H1 (cell line): ENCODE measurements around the gene MRPL42. TPM values are rescaled to one million over a fixed set of nuclear protein-coding genes. Genes with fewer than 3 reads are reported as not detected.

Experiments
- CTCF ChIA-PET: fragments of 300-600 bp; sonication (Branson Sonifier 250); formaldehyde crosslinking; loops from one replicate; lab custom pipeline; 2021; ENCODE audit not compliant: partially characterized antibody; lab: Charles Lee
- POLR2A ChIA-PET: fragments of 300-600 bp; sonication (Branson Sonifier 250); formaldehyde crosslinking; loops from one replicate; lab custom pipeline; 2021; ENCODE audit warnings: inconsistent platforms; ENCODE audit not compliant: partially characterized antibody; lab: Charles Lee
- DNase-seq, 2 experiments: peaks; one replicate each; pipeline versions ENCODE4 v3.0.0 to v3.0.0-alpha.2; 2010 to 2022; ENCODE audit warnings: low spot score in 2 of 2, low read depth in 1 of 2, mixed read lengths in 1 of 2
- FAIRE-seq: peaks from 2 replicates; lab custom pipeline; 2011; peaks lifted over from hg19 to GRCh38; lab: Jason Lieb, UNC
- H2AFZ ChIP-seq: 2 replicates; pipeline ENCODE4 v1.8.1; 2012; ENCODE audit warnings: low read length, inconsistent platforms
- H2AK5ac ChIP-seq: 2 replicates; pipeline ENCODE4 v1.6.1; 2013; ENCODE audit warnings: low read depth, low read length
- H2BK120ac ChIP-seq: replicated peaks from 2 replicates; pipeline ENCODE3; 2013; ENCODE audit warnings: low read depth, low read length, inconsistent platforms
- H2BK12ac ChIP-seq: 2 replicates; pipeline ENCODE4 v1.6.1; 2013; ENCODE audit warnings: low read depth, low read length
- H2BK15ac ChIP-seq: 2 replicates; pipeline ENCODE4 v1.6.1; 2013; ENCODE audit warnings: low read length
- H2BK20ac ChIP-seq: 2 replicates; pipeline ENCODE4 v1.6.1; 2013; ENCODE audit warnings: low read length
- H2BK5ac ChIP-seq: 2 replicates; pipeline ENCODE4 v1.6.1; 2013; ENCODE audit warnings: low read depth, low read length
- H3K14ac ChIP-seq: 2 replicates; pipeline ENCODE4 v1.6.1; 2013; ENCODE audit warnings: inconsistent platforms; ENCODE audit not compliant: insufficient read length
- H3K18ac ChIP-seq: 2 replicates; pipeline ENCODE4 v1.6.1; 2013; ENCODE audit warnings: low read length; ENCODE audit errors: extremely low read depth
- H3K23ac ChIP-seq: 2 replicates; pipeline ENCODE4 v1.6.1; 2013; ENCODE audit warnings: inconsistent platforms; ENCODE audit not compliant: insufficient read length
- H3K23me2 ChIP-seq: 2 replicates; pipeline ENCODE4 v1.6.1; 2013; ENCODE audit warnings: low read depth, low read length
- H3K27ac ChIP-seq: 2 replicates; pipeline ENCODE4 v1.6.1; 2011; ENCODE audit warnings: low read depth, low read length, inconsistent platforms
- H3K27me3 ChIP-seq, 4 experiments: replicated peaks in 1 of 4; 1 replicate in 1 of 4; 2 replicates in 3 of 4; pipeline versions ENCODE4 v1.6.1 to v1.8.1; 2011 to 2013; ENCODE audit warnings: low read length in 3 of 4, mild to moderate bottlenecking in 3 of 4, inconsistent platforms in 2 of 4, mixed read lengths in 2 of 4, moderate library complexity in 1 of 4; ENCODE audit not compliant: control insufficient read depth in 3 of 4, insufficient read depth in 3 of 4; ENCODE audit errors: extremely low read depth in 1 of 4
- H3K36me3 ChIP-seq, 4 experiments: 2 replicates each; pipeline versions ENCODE4 v1.6.1 to v1.8.1; 2011 to 2013; ENCODE audit warnings: mild to moderate bottlenecking in 4 of 4, low read length in 3 of 4, moderate library complexity in 2 of 4, control low read depth in 1 of 4, inconsistent platforms in 1 of 4; ENCODE audit not compliant: insufficient read depth in 4 of 4, control insufficient read depth in 2 of 4
- H3K4ac ChIP-seq: replicated peaks from 2 replicates; pipeline ENCODE3; 2013; ENCODE audit warnings: low read length, low read depth, mixed read lengths, inconsistent platforms; ENCODE audit not compliant: insufficient read length
- H3K4me1 ChIP-seq, 4 experiments: replicated peaks in 1 of 4; 1 replicate in 1 of 4; 2 replicates in 3 of 4; pipeline versions ENCODE4 v1.6.1 to v1.8.1; 2011 to 2013; ENCODE audit warnings: low read length in 3 of 4, inconsistent platforms in 2 of 4, mixed read lengths in 1 of 4; ENCODE audit not compliant: insufficient read depth in 4 of 4, control insufficient read depth in 3 of 4
- H3K4me2 ChIP-seq, 2 experiments: 2 replicates each; pipeline versions ENCODE4 v1.6.1 to v1.8.1; 2011 to 2013; ENCODE audit warnings: low read depth in 2 of 2, low read length in 2 of 2, control low read depth in 1 of 2, inconsistent platforms in 1 of 2, mild to moderate bottlenecking in 1 of 2; ENCODE audit not compliant: insufficient read depth in 1 of 2
- H3K4me3 ChIP-seq, 4 experiments: fragments of 200-600, 300-600 bp in 1 of 4; sonication (generic), shearing (Covaris generic), sonication (Bioruptor Twin) in 1 of 4; 2 replicates each; pipeline versions ENCODE4 v1.5.1 to v1.8.1; 2011 to 2016; ENCODE audit warnings: low read length in 4 of 4, low read depth in 3 of 4, control low read depth in 2 of 4, inconsistent platforms in 2 of 4, mild to moderate bottlenecking in 2 of 4, mixed read lengths in 1 of 4, moderate library complexity in 1 of 4; ENCODE audit not compliant: insufficient read depth in 2 of 4; ENCODE audit errors: extremely low read depth in 1 of 4
- H3K56ac ChIP-seq: replicated peaks from 2 replicates; pipeline ENCODE3; 2013; ENCODE audit warnings: low read depth, mild to moderate bottlenecking, mixed read lengths, low read length, inconsistent platforms; ENCODE audit not compliant: insufficient read length
- H3K79me1 ChIP-seq: 2 replicates; pipeline ENCODE4 v1.6.1; 2013; ENCODE audit warnings: low read depth, low read length, control low read depth
- H3K79me2 ChIP-seq, 2 experiments: 2 replicates each; pipeline versions ENCODE4 v1.6.1 to v1.8.1; 2012 to 2013; ENCODE audit warnings: low read length in 2 of 2, mild to moderate bottlenecking in 2 of 2, inconsistent platforms in 1 of 2; ENCODE audit not compliant: insufficient read depth in 2 of 2, control insufficient read depth in 1 of 2
- H3K9ac ChIP-seq, 4 experiments: replicated peaks in 1 of 4; 1 replicate in 1 of 4; 2 replicates in 3 of 4; pipeline versions ENCODE4 v1.6.1 to v1.8.1; 2011 to 2013; ENCODE audit warnings: low read depth in 3 of 4, low read length in 3 of 4, control low read depth in 2 of 4, mild to moderate bottlenecking in 2 of 4, moderate library complexity in 2 of 4, inconsistent platforms in 1 of 4; ENCODE audit errors: extremely low read depth in 1 of 4
- H3K9me3 ChIP-seq, 2 experiments: 2 replicates each; pipeline versions ENCODE4 v1.6.1 to v1.8.1; 2012 to 2013; ENCODE audit warnings: mild to moderate bottlenecking in 2 of 2, moderate library complexity in 2 of 2, control low read depth in 1 of 2, inconsistent platforms in 1 of 2, low read depth in 1 of 2, low read length in 1 of 2, mixed read lengths in 1 of 2; ENCODE audit not compliant: insufficient read depth in 2 of 2
- H4K20me1 ChIP-seq, 2 experiments: replicated peaks in 1 of 2; 2 replicates each; pipeline versions ENCODE3 to v1.8.1; 2011 to 2013; ENCODE audit warnings: inconsistent platforms in 2 of 2, low read length in 2 of 2, mild to moderate bottlenecking in 1 of 2; ENCODE audit not compliant: insufficient read depth in 2 of 2, control insufficient read depth in 1 of 2
- H4K5ac ChIP-seq: 2 replicates; pipeline ENCODE4 v1.6.1; 2013; ENCODE audit warnings: low read length, low read depth, mixed read lengths, inconsistent platforms; ENCODE audit not compliant: insufficient read length
- H4K8ac ChIP-seq: 2 replicates; pipeline ENCODE4 v1.8.0; 2013; ENCODE audit warnings: mild to moderate bottlenecking, moderate library complexity, low read length, inconsistent platforms; ENCODE audit not compliant: insufficient read depth; ENCODE audit errors: extremely low read depth
- H4K91ac ChIP-seq: replicated peaks from 2 replicates; pipeline ENCODE3; 2013; ENCODE audit warnings: low read length, mixed read lengths, inconsistent platforms; ENCODE audit not compliant: insufficient read length
- FOSL1 ChIP-seq: IDR thresholded peaks from 2 replicates; pipeline ENCODE4 v1.6.1; 2011; ENCODE audit warnings: mild to moderate bottlenecking, low read depth, low read length, moderate library complexity; ENCODE audit not compliant: insufficient read depth
- HDAC2 ChIP-seq, 2 experiments: fragments of 300-600 bp in 1 of 2; sonication (generic) in 1 of 2; IDR thresholded peaks; 2 replicates each; pipeline ENCODE4 v1.6.1; 2011 to 2012; ENCODE audit warnings: low read depth in 2 of 2, low read length in 2 of 2, mild to moderate bottlenecking in 2 of 2, moderate library complexity in 2 of 2, borderline replicate concordance in 1 of 2, inconsistent platforms in 1 of 2
- MAX ChIP-seq: IDR thresholded peaks from 2 replicates; pipeline ENCODE4 v1.6.1; 2012; ENCODE audit warnings: inconsistent platforms
- SP4 ChIP-seq: IDR thresholded peaks from 2 replicates; pipeline ENCODE4 v1.6.1; 2012; ENCODE audit warnings: low read length, inconsistent platforms
- WGBS, 2 experiments: shearing (Covaris generic) in 1 of 2; methylation state at CpG; one replicate each; pipeline versions ENCODE4 v1.1.6 to v1.1.7; 2013 to 2015; ENCODE audit warnings: low lambda C conversion rate in 2 of 2, mixed read lengths in 2 of 2, inconsistent platforms in 1 of 2, low coverage in 1 of 2, missing lambda C conversion rate in 1 of 2; ENCODE audit not compliant: insufficient replicate concordance in 2 of 2, insufficient coverage in 1 of 2, insufficient read length in 1 of 2; ENCODE audit errors: extremely low coverage in 1 of 2, missing lambda C conversion rate in 1 of 2; 5-methylcytosine and 5-hydroxymethylcytosine counted together
- polyA plus RNA-seq, 7 experiments: library from polyadenylated mRNA; depleted of rRNA in 3 of 7; stranded (reverse) in 5 of 7; unstranded in 2 of 7; fragments of >200 nt in 5 of 7; fragments of 200-250 nt in 2 of 7; gene quantifications; 1 replicate in 5 of 7; 2 replicates in 1 of 7; 4 replicates in 1 of 7; pipeline versions ENCODE4 v1.2.1 to v1.2.3, GENCODE V29; 2011 to 2013; ENCODE audit warnings: missing spikeins in 2 of 7, mixed read lengths in 2 of 7
- total RNA-seq: library from RNA; stranded (reverse); fragmentation: NEBNext Ultra II Directional; extraction: Animal tissue kit (Norgen Biotek cat#: 25700); gene quantifications from 2 replicates; pipeline ENCODE4 v1.2.1, GENCODE V29; 2021

MRPL42 gene
- total and polyA plus RNA-seq, 2 of the 8 experiments (the other 6 are each of a cell fraction or from before 2014, with no cell fraction given) = 110 to 176 TPM

- H2BK20ac ChIP-seq = no peak overlapping the region
- H2BK15ac ChIP-seq = no peak overlapping the region
- no peaks in the 10 kb centered on the region for H3K36me3 ChIP-seq
- peaks cover 0 to 2% of the 10 kb centered on the region in 2 experiments for H4K20me1 ChIP-seq
- no peak overlapping the region for H3K14ac ChIP-seq
- FAIRE-seq (no peak), DNase-seq (no peak)
- no peak overlapping the region for H3K18ac ChIP-seq
- no peaks in the 10 kb centered on the region for H3K9me3 ChIP-seq
- H3K23ac ChIP-seq = no peak overlapping the region
- H3K4me1 ChIP-seq = no peaks in the 10 kb centered on the region; a peak in 1 of 7 replicates
- no peak overlapping the region for H2BK120ac ChIP-seq
- H3K9ac ChIP-seq = no peak overlapping the region
- H2AK5ac ChIP-seq = no peak overlapping the region
- H4K8ac ChIP-seq = no peak overlapping the region
- H3K4ac ChIP-seq = no peak overlapping the region
- POLR2A ChIA-PET = interaction anchor here (2.2 kb wide), 1 partner anchor 19 kb away, joined by 8 read pairs; the partner anchor contains the start of gene UBE2N
- H3K79me2 ChIP-seq = no peaks in the 10 kb centered on the region
- H3K23me2 ChIP-seq = no peaks in the 10 kb centered on the region; the same call in 1 of the 2 replicates
- H3K79me1 ChIP-seq = no peaks in the 10 kb centered on the region
- H4K5ac ChIP-seq = no peak overlapping the region
- H3K4me3 ChIP-seq = no peak overlapping the region
- no peak overlapping the region for H3K4me2 ChIP-seq
- no peak overlapping the region for H4K91ac ChIP-seq
- no peak overlapping the region for H2BK5ac ChIP-seq
- no peaks in the 10 kb centered on the region for H3K27me3 ChIP-seq
- no peak overlapping the region for H2BK12ac ChIP-seq
- H2AFZ ChIP-seq = no peak overlapping the region
- 98% methylated on average over 3 of the region's 3 CpGs; no CpG with 5 or more reads in 1 of the 2 experiments for WGBS, 2 experiments
- TF ChIP-seq MAX (no peak), HDAC2 (IDR thresholded peaks at IDR 0.05; ENCODE audit: borderline replicate concordance in 1 of 2, low read depth in 2 of 2, low read length in 2 of 2) (no peak), FOSL1 (no peak), SP4 (no peak)
- CTCF ChIA-PET = interaction anchor here (1.2 kb wide), 1 partner anchor 41 kb away, joined by 3 read pairs; no protein-coding TSS in a partner anchor
- H3K56ac ChIP-seq = no peak overlapping the region
- H3K27ac ChIP-seq = no peak overlapping the region
Observed at GRCh38 chr12:93461503-93461902, 5.8 kb upstream of the MRPL42 start.
